Measurements from ENCODE around the gene MYEOV. TPM values are rescaled to one million over a fixed set of nuclear protein-coding genes. Genes with fewer than 3 reads are reported as not detected.

The MYEOV gene
- polyA plus RNA-seq, 1 donor, result 5.0 TPM

GRCh38 chr11:69265210-69265609 is 28.7 kb upstream of the MYEOV start:
- no peak for DNase-seq

- no peak for DNase-seq
These were observed 27.9 kb upstream of the MYEOV start for GRCh38 chr11:69265911-69266510.

GRCh38 chr11:69267395-69267805 is 26.6 kb upstream of the MYEOV start:
- DNase-seq, result no peak

- DNase-seq, result no peak
These were observed 25.0 kb upstream of the MYEOV start for GRCh38 chr11:69268911-69269310.

GRCh38 chr11:69269388-69269787 is 24.6 kb upstream of the MYEOV start:
- no peak for DNase-seq

- DNase-seq, result no peak
These were observed 23.8 kb upstream of the MYEOV start for GRCh38 chr11:69269926-69270697.

- no peak for DNase-seq
These were observed 23.0 kb upstream of the MYEOV start for GRCh38 chr11:69270941-69271340.

GRCh38 chr11:69272055-69272454 is 21.9 kb upstream of the MYEOV start:
- DNase-seq, result no peak

GRCh38 chr11:69272831-69273485 is 21.0 kb upstream of the MYEOV start:
- DNase-seq, result no peak

GRCh38 chr11:69273571-69273970 is 20.4 kb upstream of the MYEOV start:
- no peak for DNase-seq

- DNase-seq, result peak; percentile 80
These were observed 19.4 kb upstream of the MYEOV start for GRCh38 chr11:69274531-69275016.

- DNase-seq, result no peak
These were observed 18.8 kb upstream of the MYEOV start for GRCh38 chr11:69275178-69275577.

GRCh38 chr11:69276165-69276564 is 17.8 kb upstream of the MYEOV start:
- DNase-seq, result no peak

GRCh38 chr11:69277074-69277809 is 16.7 kb upstream of the MYEOV start:
- no peak for DNase-seq

- DNase-seq, result no peak
These were observed 15.7 kb upstream of the MYEOV start for GRCh38 chr11:69278091-69278867.

- DNase-seq, result no peak
These were observed 13.5 kb upstream of the MYEOV start for GRCh38 chr11:69280451-69280850.

GRCh38 chr11:69280994-69281393 is 13.0 kb upstream of the MYEOV start:
- no peak for DNase-seq

- DNase-seq, result no peak
These were observed 10.5 kb upstream of the MYEOV start for GRCh38 chr11:69283446-69283845.

- no peak for DNase-seq
These were observed 9.9 kb upstream of the MYEOV start for GRCh38 chr11:69284081-69284511.

GRCh38 chr11:69285091-69285490 is 8.9 kb upstream of the MYEOV start:
- DNase-seq, result no peak

GRCh38 chr11:69285766-69286165 is 8.2 kb upstream of the MYEOV start:
- DNase-seq, result no peak

Measured in left kidney (tissue), 2 donors.